NB4 (cell line): ENCODE results near the gene DYNLT2B.

Source experiments
- MAX ChIP-seq: IDR thresholded peaks from 2 replicates; pipeline ENCODE4 v1.6.1; 2011; ENCODE audit warnings: low read depth, low read length
- POLR2A ChIP-seq: IDR thresholded peaks from 2 replicates; pipeline ENCODE4 v1.6.1; 2011; ENCODE audit warnings: mild to moderate bottlenecking; ENCODE audit not compliant: insufficient read length; ENCODE audit errors: extremely low read depth
- TF ChIP-seq, protein P1 (sequence below): IDR thresholded peaks from one replicate; pipeline ENCODE4 v1.5.1; 2012; ENCODE audit warnings: low read depth, low read length

DNA sequence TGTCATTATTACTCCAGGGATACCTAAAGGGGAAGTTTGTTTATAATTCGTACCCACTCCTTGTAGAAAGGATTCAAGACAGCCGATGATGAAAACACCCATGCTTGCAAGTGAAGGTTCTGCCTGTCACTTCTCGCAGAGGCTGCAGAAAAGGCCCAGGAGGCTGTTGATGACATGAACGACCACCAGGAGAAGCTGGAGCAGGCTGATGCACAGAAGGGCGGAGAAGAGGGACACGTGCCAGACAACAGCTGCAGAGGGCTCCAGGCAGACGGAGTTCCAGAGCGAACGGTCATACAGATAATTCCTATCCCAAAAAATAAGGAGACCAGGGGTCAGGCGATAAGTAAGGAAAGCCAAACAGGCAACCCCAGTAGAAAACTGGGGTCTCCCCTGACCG is 5.7 kb upstream of the DYNLT2B start:
- TF ChIP-seq, protein P1, sequence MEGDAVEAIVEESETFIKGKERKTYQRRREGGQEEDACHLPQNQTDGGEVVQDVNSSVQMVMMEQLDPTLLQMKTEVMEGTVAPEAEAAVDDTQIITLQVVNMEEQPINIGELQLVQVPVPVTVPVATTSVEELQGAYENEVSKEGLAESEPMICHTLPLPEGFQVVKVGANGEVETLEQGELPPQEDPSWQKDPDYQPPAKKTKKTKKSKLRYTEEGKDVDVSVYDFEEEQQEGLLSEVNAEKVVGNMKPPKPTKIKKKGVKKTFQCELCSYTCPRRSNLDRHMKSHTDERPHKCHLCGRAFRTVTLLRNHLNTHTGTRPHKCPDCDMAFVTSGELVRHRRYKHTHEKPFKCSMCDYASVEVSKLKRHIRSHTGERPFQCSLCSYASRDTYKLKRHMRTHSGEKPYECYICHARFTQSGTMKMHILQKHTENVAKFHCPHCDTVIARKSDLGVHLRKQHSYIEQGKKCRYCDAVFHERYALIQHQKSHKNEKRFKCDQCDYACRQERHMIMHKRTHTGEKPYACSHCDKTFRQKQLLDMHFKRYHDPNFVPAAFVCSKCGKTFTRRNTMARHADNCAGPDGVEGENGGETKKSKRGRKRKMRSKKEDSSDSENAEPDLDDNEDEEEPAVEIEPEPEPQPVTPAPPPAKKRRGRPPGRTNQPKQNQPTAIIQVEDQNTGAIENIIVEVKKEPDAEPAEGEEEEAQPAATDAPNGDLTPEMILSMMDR = peak; percentile 11
- TF ChIP-seq MAX (no peak), POLR2A (no peak)
